ENCODE data around the gene DNPEP.
"Not testable (repeated sequence)": the region's sequence is repeated elsewhere in the genome, so short reads cannot be mapped to it uniquely, and the experiment has no call there.

The DNPEP gene

GRCh38 chr2:219408631-219409030 lies 20.9 kb upstream of the DNPEP start:
- Mint-ChIP-seq H3K27ac (no peak overlapping the region), H3K36me3 (peaks cover 3% of the 10 kb centered on the region)

GRCh38 chr2:219408204-219408603 lies 20.5 kb upstream of the DNPEP start:
- H3K9me3 Mint-ChIP-seq (ENCODE audit: low read depth): no peaks in the 10 kb centered on the region
- H3K36me3 Mint-ChIP-seq: peaks cover 3% of the 10 kb centered on the region
- H3K27me3 Mint-ChIP-seq: peaks cover 7% of the 10 kb centered on the region
- no peaks in the 10 kb centered on the region for H3K4me1 Mint-ChIP-seq (ENCODE audit: low read depth)
- no peak overlapping the region for H3K4me3 Mint-ChIP-seq
- H3K27ac Mint-ChIP-seq: no peak overlapping the region

More at GRCh38 chr2:219408631-219409030, 20.9 kb upstream of the DNPEP start:
- H3K27me3 Mint-ChIP-seq: peaks cover 7% of the 10 kb centered on the region
- no peaks in the 10 kb centered on the region for H3K9me3 Mint-ChIP-seq (ENCODE audit: low read depth)
- H3K4me3 Mint-ChIP-seq: no peak overlapping the region
- no peaks in the 10 kb centered on the region for H3K4me1 Mint-ChIP-seq (ENCODE audit: low read depth)

- H3K9me3 Mint-ChIP-seq (ENCODE audit: low read depth); H3K4me1 Mint-ChIP-seq (ENCODE audit: low read depth); H3K4me3 Mint-ChIP-seq; H3K36me3 Mint-ChIP-seq; H3K27me3 Mint-ChIP-seq; H3K27ac Mint-ChIP-seq: not testable (repeated sequence)
Measured at GRCh38 chr2:219407343-219407742, 19.6 kb upstream of the DNPEP start.

GRCh38 chr2:219406861-219407230 lies 19.1 kb upstream of the DNPEP start:
- H3K9me3 Mint-ChIP-seq (ENCODE audit: low read depth): no peaks in the 10 kb centered on the region
- H3K4me1 Mint-ChIP-seq (ENCODE audit: low read depth): no peaks in the 10 kb centered on the region
- H3K36me3 Mint-ChIP-seq: no peaks in the 10 kb centered on the region
- H3K27me3 Mint-ChIP-seq: peaks cover 6% of the 10 kb centered on the region
- no peak overlapping the region for H3K4me3 Mint-ChIP-seq
- H3K27ac Mint-ChIP-seq: no peak overlapping the region

GRCh38 chr2:219405958-219406860 lies 18.5 kb upstream of the DNPEP start:
- Mint-ChIP-seq H3K4me1 (ENCODE audit: low read depth) (no peaks in the 10 kb centered on the region), H3K27me3 (peaks cover 3% of the 10 kb centered on the region), H3K36me3 (no peaks in the 10 kb centered on the region), H3K9me3 (ENCODE audit: low read depth) (no peaks in the 10 kb centered on the region), H3K27ac (no peak overlapping the region), H3K4me3 (no peak overlapping the region)

- H3K27me3 Mint-ChIP-seq: peaks cover 3% of the 10 kb centered on the region
- no peak overlapping the region for H3K27ac Mint-ChIP-seq
- no peaks in the 10 kb centered on the region for H3K4me1 Mint-ChIP-seq (ENCODE audit: low read depth)
- H3K9me3 Mint-ChIP-seq (ENCODE audit: low read depth): no peaks in the 10 kb centered on the region
- no peak overlapping the region for H3K4me3 Mint-ChIP-seq
- H3K36me3 Mint-ChIP-seq: no peaks in the 10 kb centered on the region
Measured at GRCh38 chr2:219405451-219405850, 17.7 kb upstream of the DNPEP start.

GRCh38 chr2:219404954-219405353 lies 17.2 kb upstream of the DNPEP start:
- Mint-ChIP-seq H3K4me1 (ENCODE audit: low read depth) (no peaks in the 10 kb centered on the region), H3K27ac (no peak overlapping the region), H3K4me3 (no peak overlapping the region)

GRCh38 chr2:219404291-219404910 lies 16.7 kb upstream of the DNPEP start:
- Mint-ChIP-seq H3K9me3 (ENCODE audit: low read depth) (no peaks in the 10 kb centered on the region), H3K27ac (no peak overlapping the region), H3K27me3 (no peaks in the 10 kb centered on the region), H3K4me1 (ENCODE audit: low read depth) (no peaks in the 10 kb centered on the region), H3K36me3 (no peaks in the 10 kb centered on the region), H3K4me3 (no peak overlapping the region)

More at GRCh38 chr2:219404954-219405353, 17.2 kb upstream of the DNPEP start:
- H3K9me3 Mint-ChIP-seq (ENCODE audit: low read depth): no peaks in the 10 kb centered on the region
- H3K27me3 Mint-ChIP-seq: peaks cover 3% of the 10 kb centered on the region
- no peaks in the 10 kb centered on the region for H3K36me3 Mint-ChIP-seq

GRCh38 chr2:219403861-219404260 lies 16.1 kb upstream of the DNPEP start:
- Mint-ChIP-seq H3K27ac (no peak overlapping the region), H3K27me3 (no peaks in the 10 kb centered on the region), H3K36me3 (no peaks in the 10 kb centered on the region), H3K4me3 (no peak overlapping the region), H3K9me3 (ENCODE audit: low read depth) (no peaks in the 10 kb centered on the region), H3K4me1 (ENCODE audit: low read depth) (no peaks in the 10 kb centered on the region)

- Mint-ChIP-seq H3K27ac (no peak overlapping the region), H3K36me3 (no peaks in the 10 kb centered on the region), H3K4me3 (no peak overlapping the region), H3K4me1 (ENCODE audit: low read depth) (peaks cover 2% of the 10 kb centered on the region), H3K27me3 (no peaks in the 10 kb centered on the region), H3K9me3 (ENCODE audit: low read depth) (no peaks in the 10 kb centered on the region)
Measured at GRCh38 chr2:219402665-219403515, 15.2 kb upstream of the DNPEP start.

GRCh38 chr2:219401606-219402005 lies 13.9 kb upstream of the DNPEP start:
- no peaks in the 10 kb centered on the region for H3K27me3 Mint-ChIP-seq
- no peaks in the 10 kb centered on the region for H3K9me3 Mint-ChIP-seq (ENCODE audit: low read depth)
- H3K4me3 Mint-ChIP-seq: no peak overlapping the region
- H3K36me3 Mint-ChIP-seq: no peaks in the 10 kb centered on the region
- peaks cover 12% of the 10 kb centered on the region for H3K4me1 Mint-ChIP-seq (ENCODE audit: low read depth)
- H3K27ac Mint-ChIP-seq: no peak overlapping the region

GRCh38 chr2:219400562-219400961 lies 12.8 kb upstream of the DNPEP start:
- Mint-ChIP-seq H3K27me3 (no peaks in the 10 kb centered on the region), H3K4me3 (no peak overlapping the region), H3K4me1 (ENCODE audit: low read depth) (peaks cover 14% of the 10 kb centered on the region)

GRCh38 chr2:219399716-219400478 lies 12.2 kb upstream of the DNPEP start:
- H3K4me3 Mint-ChIP-seq: no peak overlapping the region
- H3K9me3 Mint-ChIP-seq (ENCODE audit: low read depth): no peaks in the 10 kb centered on the region
- H3K36me3 Mint-ChIP-seq: no peaks in the 10 kb centered on the region
- no peak overlapping the region for H3K27ac Mint-ChIP-seq
- H3K27me3 Mint-ChIP-seq: no peaks in the 10 kb centered on the region
- peaks cover 14% of the 10 kb centered on the region for H3K4me1 Mint-ChIP-seq (ENCODE audit: low read depth)

More at GRCh38 chr2:219400562-219400961, 12.8 kb upstream of the DNPEP start:
- H3K9me3 Mint-ChIP-seq (ENCODE audit: low read depth): no peaks in the 10 kb centered on the region
- H3K27ac Mint-ChIP-seq: no peak overlapping the region
- H3K36me3 Mint-ChIP-seq: no peaks in the 10 kb centered on the region

GRCh38 chr2:219398721-219399363 lies 11.1 kb upstream of the DNPEP start:
- Mint-ChIP-seq H3K27ac (no peak overlapping the region), H3K9me3 (ENCODE audit: low read depth) (no peaks in the 10 kb centered on the region), H3K4me1 (ENCODE audit: low read depth) (peaks cover 14% of the 10 kb centered on the region), H3K36me3 (no peaks in the 10 kb centered on the region), H3K27me3 (no peaks in the 10 kb centered on the region), H3K4me3 (no peak overlapping the region)
